Measurements from ENCODE around the gene TBC1D5.

Gene TBC1D5

GRCh38 chr3:17444865-17445264 lies 297.6 kb downstream of the TBC1D5 start:
- H3K36me3 ChIP-seq (ENCODE audit: control insufficient read depth, low read depth, low read length): no peaks in the 10 kb centered on the region
- no peak overlapping the region for H3K27ac ChIP-seq (ENCODE audit: low read length)
- H3K27me3 ChIP-seq (ENCODE audit: control insufficient read depth, insufficient read depth, low read length): no peaks in the 10 kb centered on the region
- no peaks in the 10 kb centered on the region for H3K9me3 ChIP-seq (ENCODE audit: control insufficient read depth, low read depth, low read length)
- H3K4me1 ChIP-seq (ENCODE audit: control insufficient read depth, low read depth, low read length): no peaks in the 10 kb centered on the region
- H3K9ac ChIP-seq (ENCODE audit: low read length): no peak overlapping the region
- no peak overlapping the region for H3K4me3 ChIP-seq (ENCODE audit: low read length)

GRCh38 chr3:17443142-17443541 lies 299.3 kb downstream of the TBC1D5 start:
- H3K4me1 ChIP-seq (ENCODE audit: control insufficient read depth, low read depth, low read length): no peaks in the 10 kb centered on the region
- H3K27me3 ChIP-seq (ENCODE audit: control insufficient read depth, insufficient read depth, low read length): no peaks in the 10 kb centered on the region
- H3K9ac ChIP-seq (ENCODE audit: low read length): no peak overlapping the region
- no peak overlapping the region for H3K4me3 ChIP-seq (ENCODE audit: low read length)
- H3K36me3 ChIP-seq (ENCODE audit: control insufficient read depth, low read depth, low read length): no peaks in the 10 kb centered on the region
- no peaks in the 10 kb centered on the region for H3K9me3 ChIP-seq (ENCODE audit: control insufficient read depth, low read depth, low read length)
- no peak overlapping the region for H3K27ac ChIP-seq (ENCODE audit: low read length)

- no peak overlapping the region for H3K27ac ChIP-seq (ENCODE audit: low read length)
- H3K36me3 ChIP-seq (ENCODE audit: control insufficient read depth, low read depth, low read length): no peaks in the 10 kb centered on the region
- H3K4me3 ChIP-seq (ENCODE audit: low read length): no peak overlapping the region
- H3K27me3 ChIP-seq (ENCODE audit: control insufficient read depth, insufficient read depth, low read length): no peaks in the 10 kb centered on the region
- H3K9ac ChIP-seq (ENCODE audit: low read length): no peak overlapping the region
- H3K9me3 ChIP-seq (ENCODE audit: control insufficient read depth, low read depth, low read length): no peaks in the 10 kb centered on the region
- H3K4me1 ChIP-seq (ENCODE audit: control insufficient read depth, low read depth, low read length): no peaks in the 10 kb centered on the region
Measured at GRCh38 chr3:17442332-17443049, 299.9 kb downstream of the TBC1D5 start.

GRCh38 chr3:17433876-17434275 lies 308.6 kb downstream of the TBC1D5 start:
- H3K9me3 ChIP-seq (ENCODE audit: control insufficient read depth, low read depth, low read length): no peaks in the 10 kb centered on the region
- no peaks in the 10 kb centered on the region for H3K4me1 ChIP-seq (ENCODE audit: control insufficient read depth, low read depth, low read length)
- no peaks in the 10 kb centered on the region for H3K27me3 ChIP-seq (ENCODE audit: control insufficient read depth, insufficient read depth, low read length)
- no peak overlapping the region for H3K27ac ChIP-seq (ENCODE audit: low read length)
- no peak overlapping the region for H3K9ac ChIP-seq (ENCODE audit: low read length)
- H3K36me3 ChIP-seq (ENCODE audit: control insufficient read depth, low read depth, low read length): no peaks in the 10 kb centered on the region
- no peak overlapping the region for H3K4me3 ChIP-seq (ENCODE audit: low read length)

- Histone ChIP-seq H3K9me3 (ENCODE audit: control insufficient read depth, low read depth, low read length) (no peaks in the 10 kb centered on the region), H3K4me3 (ENCODE audit: low read length) (no peak overlapping the region), H3K9ac (ENCODE audit: low read length) (no peak overlapping the region), H3K27me3 (ENCODE audit: control insufficient read depth, insufficient read depth, low read length) (no peaks in the 10 kb centered on the region), H3K27ac (ENCODE audit: low read length) (no peak overlapping the region), H3K36me3 (ENCODE audit: control insufficient read depth, low read depth, low read length) (no peaks in the 10 kb centered on the region), H3K4me1 (ENCODE audit: control insufficient read depth, low read depth, low read length) (no peaks in the 10 kb centered on the region)
Measured at GRCh38 chr3:17432236-17432635, 310.2 kb downstream of the TBC1D5 start.

GRCh38 chr3:17431484-17432045 lies 310.9 kb downstream of the TBC1D5 start:
- H3K9me3 ChIP-seq (ENCODE audit: control insufficient read depth, low read depth, low read length): no peaks in the 10 kb centered on the region
- no peaks in the 10 kb centered on the region for H3K4me1 ChIP-seq (ENCODE audit: control insufficient read depth, low read depth, low read length)
- no peak overlapping the region for H3K4me3 ChIP-seq (ENCODE audit: low read length)
- H3K27me3 ChIP-seq (ENCODE audit: control insufficient read depth, insufficient read depth, low read length): no peaks in the 10 kb centered on the region
- H3K27ac ChIP-seq (ENCODE audit: low read length): no peak overlapping the region
- no peak overlapping the region for H3K9ac ChIP-seq (ENCODE audit: low read length)
- no peaks in the 10 kb centered on the region for H3K36me3 ChIP-seq (ENCODE audit: control insufficient read depth, low read depth, low read length)

- peaks cover 3% of the 10 kb centered on the region for H3K4me1 ChIP-seq (ENCODE audit: control insufficient read depth, low read depth, low read length)
- no peaks in the 10 kb centered on the region for H3K27me3 ChIP-seq (ENCODE audit: control insufficient read depth, insufficient read depth, low read length)
- no peaks in the 10 kb centered on the region for H3K9me3 ChIP-seq (ENCODE audit: control insufficient read depth, low read depth, low read length)
- H3K4me3 ChIP-seq (ENCODE audit: low read length): no peak overlapping the region
- no peak overlapping the region for H3K9ac ChIP-seq (ENCODE audit: low read length)
- no peak overlapping the region for H3K27ac ChIP-seq (ENCODE audit: low read length)
- no peaks in the 10 kb centered on the region for H3K36me3 ChIP-seq (ENCODE audit: control insufficient read depth, low read depth, low read length)
Measured at GRCh38 chr3:17431004-17431403, 311.4 kb downstream of the TBC1D5 start.

GRCh38 chr3:17430582-17430981 lies 311.8 kb downstream of the TBC1D5 start:
- Histone ChIP-seq H3K4me1 (ENCODE audit: control insufficient read depth, low read depth, low read length) (peaks cover 7% of the 10 kb centered on the region), H3K36me3 (ENCODE audit: control insufficient read depth, low read depth, low read length) (no peaks in the 10 kb centered on the region), H3K9ac (ENCODE audit: low read length) (no peak overlapping the region), H3K9me3 (ENCODE audit: control insufficient read depth, low read depth, low read length) (no peaks in the 10 kb centered on the region), H3K27ac (ENCODE audit: low read length) (no peak overlapping the region), H3K4me3 (ENCODE audit: low read length) (no peak overlapping the region), H3K27me3 (ENCODE audit: control insufficient read depth, insufficient read depth, low read length) (no peaks in the 10 kb centered on the region)

GRCh38 chr3:17423786-17424536 lies 318.5 kb downstream of the TBC1D5 start:
- H3K9ac ChIP-seq (ENCODE audit: low read length): no peak overlapping the region
- H3K9me3 ChIP-seq (ENCODE audit: control insufficient read depth, low read depth, low read length): no peaks in the 10 kb centered on the region
- no peak overlapping the region for H3K4me3 ChIP-seq (ENCODE audit: low read length)
- H3K27ac ChIP-seq (ENCODE audit: low read length): no peak overlapping the region
- H3K4me1 ChIP-seq (ENCODE audit: control insufficient read depth, low read depth, low read length): peaks cover 7% of the 10 kb centered on the region
- H3K27me3 ChIP-seq (ENCODE audit: control insufficient read depth, insufficient read depth, low read length): no peaks in the 10 kb centered on the region
- H3K36me3 ChIP-seq (ENCODE audit: control insufficient read depth, low read depth, low read length): no peaks in the 10 kb centered on the region

GRCh38 chr3:17422636-17423035 lies 319.8 kb downstream of the TBC1D5 start:
- Histone ChIP-seq H3K27ac (ENCODE audit: low read length) (no peak overlapping the region), H3K4me1 (ENCODE audit: control insufficient read depth, low read depth, low read length) (peaks cover 7% of the 10 kb centered on the region), H3K36me3 (ENCODE audit: control insufficient read depth, low read depth, low read length) (no peaks in the 10 kb centered on the region)

GRCh38 chr3:17420668-17421067 lies 321.8 kb downstream of the TBC1D5 start:
- Histone ChIP-seq H3K4me1 (ENCODE audit: control insufficient read depth, low read depth, low read length) (peaks cover under 1% of the 10 kb centered on the region), H3K9ac (ENCODE audit: low read length) (no peak overlapping the region), H3K27me3 (ENCODE audit: control insufficient read depth, insufficient read depth, low read length) (no peaks in the 10 kb centered on the region), H3K27ac (ENCODE audit: low read length) (no peak overlapping the region), H3K9me3 (ENCODE audit: control insufficient read depth, low read depth, low read length) (no peaks in the 10 kb centered on the region), H3K36me3 (ENCODE audit: control insufficient read depth, low read depth, low read length) (no peaks in the 10 kb centered on the region), H3K4me3 (ENCODE audit: low read length) (no peak overlapping the region)

More at GRCh38 chr3:17422636-17423035, 319.8 kb downstream of the TBC1D5 start:
- Histone ChIP-seq H3K4me3 (ENCODE audit: low read length) (no peak overlapping the region), H3K9ac (ENCODE audit: low read length) (no peak overlapping the region), H3K9me3 (ENCODE audit: control insufficient read depth, low read depth, low read length) (no peaks in the 10 kb centered on the region), H3K27me3 (ENCODE audit: control insufficient read depth, insufficient read depth, low read length) (no peaks in the 10 kb centered on the region)
